HG03442 (cell line): Measurements from ENCODE around the gene WNT2B.

Source experiments
- ATAC-seq: cut with Tn5 transposase; IDR thresholded peaks from one replicate; pipeline ENCODE4 v1.9.1; 2021; ENCODE audit warnings: mild to moderate bottlenecking, moderate library complexity; ENCODE audit not compliant: unreplicated experiment

The WNT2B gene

GRCh38 chr1:112504661-112505399, 3.9 kb upstream of the WNT2B start:
- no peak for ATAC-seq

- ATAC-seq = no peak
These were observed 3.4 kb upstream of the WNT2B start for GRCh38 chr1:112505400-112505785.

- no peak for ATAC-seq
These were observed 2.9 kb upstream of the WNT2B start for GRCh38 chr1:112505878-112506277.

GRCh38 chr1:112506306-112506705, 2.5 kb upstream of the WNT2B start:
- ATAC-seq = no peak

GRCh38 chr1:112506731-112507130, 2.0 kb upstream of the WNT2B start:
- no peak for ATAC-seq

- ATAC-seq = no peak
These were observed 1.4 kb upstream of the WNT2B start for GRCh38 chr1:112507336-112507735.

GRCh38 chr1:112507921-112508277, 866 bp upstream of the WNT2B start:
- no peak for ATAC-seq

- ATAC-seq = peak; percentile 20
These were observed 367 bp downstream of the WNT2B start for GRCh38 chr1:112509005-112509659.

GRCh38 chr1:112509660-112510178, 954 bp downstream of the WNT2B start:
- ATAC-seq = no peak

GRCh38 chr1:112510340-112510739, 1.6 kb downstream of the WNT2B start:
- no peak for ATAC-seq

GRCh38 chr1:112511897-112512296, 3.1 kb downstream of the WNT2B start:
- ATAC-seq = no peak

- ATAC-seq = no peak
These were observed 4.5 kb downstream of the WNT2B start for GRCh38 chr1:112513112-112513870.

GRCh38 chr1:112514901-112515300, 6.1 kb downstream of the WNT2B start:
- ATAC-seq = no peak

- no peak for ATAC-seq
These were observed 6.7 kb downstream of the WNT2B start for GRCh38 chr1:112515311-112516009.

GRCh38 chr1:112516141-112516540, 7.4 kb downstream of the WNT2B start:
- no peak for ATAC-seq

- ATAC-seq = no peak
These were observed 8.5 kb downstream of the WNT2B start for GRCh38 chr1:112517231-112517630.

GRCh38 chr1:112517646-112518045, 8.9 kb downstream of the WNT2B start:
- ATAC-seq = no peak

GRCh38 chr1:112518186-112518585, 9.4 kb downstream of the WNT2B start:
- ATAC-seq = no peak

GRCh38 chr1:112520166-112520565, 11.4 kb downstream of the WNT2B start:
- no peak for ATAC-seq

GRCh38 chr1:112522621-112523020, 13.9 kb downstream of the WNT2B start:
- no peak for ATAC-seq

GRCh38 chr1:112524251-112524650, 15.5 kb downstream of the WNT2B start:
- no peak for ATAC-seq
